HepG2 (cell line): ENCODE results near the gene TAC3. TPM values are rescaled to one million over a fixed set of nuclear protein-coding genes. Genes with fewer than 3 reads are reported as not detected.

Source experiments
- BRD4 ChIP-seq: sonication (generic); formaldehyde crosslinking; IDR thresholded peaks from 2 replicates; pipeline ENCODE4 v1.4.0; 2020; ENCODE audit warnings: missing genetic modification reagents
- CTCF ChIP-seq: sonication (generic); formaldehyde crosslinking; IDR thresholded peaks from 2 replicates; pipeline ENCODE4 v1.5.0; 2020; ENCODE audit warnings: mild to moderate bottlenecking, missing genetic modification reagents, moderate library complexity
- EED ChIP-seq: sonication (generic); formaldehyde crosslinking; IDR thresholded peaks from 2 replicates; pipeline ENCODE4 v1.5.0; 2020; ENCODE audit warnings: mild to moderate bottlenecking, missing genetic modification reagents
- ERF ChIP-seq: IDR thresholded peaks from 2 replicates; pipeline ENCODE4 v1.6.1; 2018; ENCODE audit warnings: missing biosample characterization, missing genetic modification reagents
- FOXA3 ChIP-seq: IDR thresholded peaks from 2 replicates; pipeline ENCODE4 v1.6.1; 2016; ENCODE audit warnings: missing genetic modification reagents, missing compliant biosample characterization
- GABPB1 ChIP-seq: IDR thresholded peaks from 2 replicates; pipeline ENCODE4 v1.6.1; 2016; ENCODE audit warnings: mild to moderate bottlenecking, missing genetic modification reagents, moderate library complexity, missing compliant biosample characterization
- LRRFIP1 ChIP-seq: sonication (generic); formaldehyde crosslinking; conservative IDR thresholded peaks from 2 replicates; pipeline ENCODE4 v1.4.0; 2020; ENCODE audit warnings: missing genetic modification reagents
- MEIS2 ChIP-seq: sonication (generic); formaldehyde crosslinking; IDR thresholded peaks from 2 replicates; pipeline ENCODE4 v1.9.0; 2021; ENCODE audit warnings: mild to moderate bottlenecking, missing genetic modification reagents
- MIER2 ChIP-seq: IDR thresholded peaks from 2 replicates; pipeline ENCODE4 v1.6.1; 2016; ENCODE audit warnings: missing biosample characterization, missing genetic modification reagents
- PRDM15 ChIP-seq: sonication (generic); formaldehyde crosslinking; IDR thresholded peaks from 2 replicates; pipeline ENCODE4 v1.4.0; 2020; ENCODE audit warnings: missing genetic modification reagents
- TCF12 ChIP-seq, 2 experiments: fragments of 450-650 bp in 1 of 2; sonication (generic) in 1 of 2; formaldehyde crosslinking in 1 of 2; IDR thresholded peaks; 2 replicates each; pipeline versions ENCODE4 v1.6.1 to v1.8.0; 2017 to 2022; ENCODE audit warnings: antibody characterized with exemption in 1 of 2, mild to moderate bottlenecking in 1 of 2, missing genetic modification reagents in 1 of 2, moderate library complexity in 1 of 2
- THAP11 ChIP-seq: IDR thresholded peaks from 2 replicates; pipeline ENCODE4 v1.6.1; 2016; ENCODE audit warnings: missing biosample characterization, missing genetic modification reagents
- YEATS4 ChIP-seq: sonication (generic); formaldehyde crosslinking; IDR thresholded peaks from 2 replicates; pipeline ENCODE4 v1.4.0; 2020; ENCODE audit warnings: missing genetic modification reagents, borderline replicate concordance
- YY1 ChIP-seq: IDR thresholded peaks from 2 replicates; pipeline ENCODE4 v1.6.1; 2011; ENCODE audit warnings: low read length, low read depth, moderate library complexity, mild to moderate bottlenecking; ENCODE audit not compliant: insufficient read depth, insufficient replicate concordance
- ZNF766 ChIP-seq: sonication (generic); formaldehyde crosslinking; IDR thresholded peaks from 2 replicates; pipeline ENCODE4 v1.5.0; 2020; ENCODE audit warnings: missing genetic modification reagents, borderline replicate concordance
- polyA plus RNA-seq, 8 experiments: library from polyadenylated mRNA; depleted of rRNA in 3 of 8; stranded (reverse) in 7 of 8; unstranded in 1 of 8; fragments of >200 nt; fragmentation: Illumina TruSeq in 4 of 8; extraction: Trizol in 4 of 8; gene quantifications; 2 replicates each; pipeline versions ENCODE4 v1.2.1 to v1.2.3, GENCODE V29; 2011 to 2016; ENCODE audit warnings: low read depth in 4 of 8, missing spikeins in 1 of 8, mixed read lengths in 1 of 8; ENCODE audit not compliant: insufficient read depth in 1 of 8
- total RNA-seq, 5 experiments: library from RNA; depleted of rRNA; stranded (reverse); fragments of >200 nt; fragmentation: Illumina TruSeq; extraction: Trizol; gene quantifications; 2 replicates each; pipeline ENCODE4 v1.2.3, GENCODE V29; 2016; ENCODE audit warnings: low read depth in 1 of 5
- TF ChIP-seq, protein P1 (sequence below): sonication (generic); formaldehyde crosslinking; IDR thresholded peaks from 2 replicates; pipeline ENCODE4 v1.8.1; 2023; ENCODE audit warnings: mild to moderate bottlenecking, missing genetic modification reagents
- TF ChIP-seq, protein P2 (sequence below): sonication (generic); formaldehyde crosslinking; conservative IDR thresholded peaks from 2 replicates; pipeline ENCODE4 v1.8.0; 2022; ENCODE audit warnings: low read depth, missing genetic modification reagents

The TAC3 gene
- total and polyA plus RNA-seq, 2 of the 13 experiments (the other 11 are each of a cell fraction or from before 2014, with no cell fraction given): 0.13 to 0.15 TPM

DNA sequence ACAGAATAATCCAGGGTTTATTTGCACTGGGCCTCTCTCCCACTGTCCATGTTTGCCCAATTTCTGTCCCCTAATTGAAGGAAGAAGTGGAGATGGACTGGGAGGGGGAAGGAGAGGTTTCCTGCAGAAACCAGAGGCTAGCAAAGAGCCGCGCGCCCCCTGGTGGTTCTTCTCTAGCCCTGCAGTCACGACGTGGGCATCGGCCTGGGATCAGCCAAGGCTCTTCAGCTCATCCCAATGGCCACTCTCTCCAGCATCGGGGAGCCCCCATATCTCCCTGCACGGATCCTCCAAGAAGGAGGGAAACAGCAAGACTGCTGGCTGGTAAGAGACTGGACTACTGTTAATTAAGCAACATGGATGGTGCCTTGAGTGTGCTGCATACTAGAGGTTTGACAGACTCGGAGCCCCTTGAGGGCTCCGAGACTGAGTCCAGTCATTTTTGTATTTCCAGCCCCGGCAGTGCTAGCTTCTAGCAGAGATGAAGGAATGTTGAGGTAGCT lies 28.7 kb downstream of the TAC3 start (continued):
- TF ChIP-seq, protein P1, sequence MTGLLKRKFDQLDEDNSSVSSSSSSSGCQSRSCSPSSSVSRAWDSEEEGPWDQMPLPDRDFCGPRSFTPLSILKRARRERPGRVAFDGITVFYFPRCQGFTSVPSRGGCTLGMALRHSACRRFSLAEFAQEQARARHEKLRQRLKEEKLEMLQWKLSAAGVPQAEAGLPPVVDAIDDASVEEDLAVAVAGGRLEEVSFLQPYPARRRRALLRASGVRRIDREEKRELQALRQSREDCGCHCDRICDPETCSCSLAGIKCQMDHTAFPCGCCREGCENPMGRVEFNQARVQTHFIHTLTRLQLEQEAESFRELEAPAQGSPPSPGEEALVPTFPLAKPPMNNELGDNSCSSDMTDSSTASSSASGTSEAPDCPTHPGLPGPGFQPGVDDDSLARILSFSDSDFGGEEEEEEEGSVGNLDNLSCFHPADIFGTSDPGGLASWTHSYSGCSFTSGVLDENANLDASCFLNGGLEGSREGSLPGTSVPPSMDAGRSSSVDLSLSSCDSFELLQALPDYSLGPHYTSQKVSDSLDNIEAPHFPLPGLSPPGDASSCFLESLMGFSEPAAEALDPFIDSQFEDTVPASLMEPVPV (CRISPR knock-in tag): no peak
- TF ChIP-seq TCF12 (IDR thresholded peaks at IDR 0.05) (no peak), TCF12 (CRISPR knock-in tag; IDR thresholded peaks at IDR 0.05) (no peak), BRD4 (no peak), MEIS2 (CRISPR knock-in tag) (peak; percentile 20; the same call in 1 of the 2 replicates), THAP11 (0 out of 2 replicates have a peak, but pooled peaks have one; percentile 30), EED (CRISPR knock-in tag) (no peak), ZNF766 (peak; percentile 98), YEATS4 (CRISPR knock-in tag) (peak; percentile 29; the same call in 1 of the 2 replicates), YY1 (peak; percentile 26), PRDM15 (CRISPR knock-in tag) (peak; percentile 72), FOXA3 (CRISPR knock-in tag) (peak; percentile 19; the same call in 1 of the 2 replicates), ERF (CRISPR knock-in tag) (peak; percentile 41; the same call in 1 of the 2 replicates), CTCF (CRISPR knock-in tag) (peak; percentile 95), LRRFIP1 (CRISPR knock-in tag) (no peak), GABPB1 (CRISPR knock-in tag) (0 out of 2 replicates have a peak, but pooled peaks have one; percentile 34), MIER2 (CRISPR knock-in tag) (0 out of 2 replicates have a peak, but pooled peaks have one; percentile 50)
- TF ChIP-seq, protein P2, sequence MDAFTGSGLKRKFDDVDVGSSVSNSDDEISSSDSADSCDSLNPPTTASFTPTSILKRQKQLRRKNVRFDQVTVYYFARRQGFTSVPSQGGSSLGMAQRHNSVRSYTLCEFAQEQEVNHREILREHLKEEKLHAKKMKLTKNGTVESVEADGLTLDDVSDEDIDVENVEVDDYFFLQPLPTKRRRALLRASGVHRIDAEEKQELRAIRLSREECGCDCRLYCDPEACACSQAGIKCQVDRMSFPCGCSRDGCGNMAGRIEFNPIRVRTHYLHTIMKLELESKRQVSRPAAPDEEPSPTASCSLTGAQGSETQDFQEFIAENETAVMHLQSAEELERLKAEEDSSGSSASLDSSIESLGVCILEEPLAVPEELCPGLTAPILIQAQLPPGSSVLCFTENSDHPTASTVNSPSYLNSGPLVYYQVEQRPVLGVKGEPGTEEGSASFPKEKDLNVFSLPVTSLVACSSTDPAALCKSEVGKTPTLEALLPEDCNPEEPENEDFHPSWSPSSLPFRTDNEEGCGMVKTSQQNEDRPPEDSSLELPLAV (CRISPR knock-in tag): no peak
